Measurements from ENCODE around the gene GTF3C6.

Gene GTF3C6

DNA sequence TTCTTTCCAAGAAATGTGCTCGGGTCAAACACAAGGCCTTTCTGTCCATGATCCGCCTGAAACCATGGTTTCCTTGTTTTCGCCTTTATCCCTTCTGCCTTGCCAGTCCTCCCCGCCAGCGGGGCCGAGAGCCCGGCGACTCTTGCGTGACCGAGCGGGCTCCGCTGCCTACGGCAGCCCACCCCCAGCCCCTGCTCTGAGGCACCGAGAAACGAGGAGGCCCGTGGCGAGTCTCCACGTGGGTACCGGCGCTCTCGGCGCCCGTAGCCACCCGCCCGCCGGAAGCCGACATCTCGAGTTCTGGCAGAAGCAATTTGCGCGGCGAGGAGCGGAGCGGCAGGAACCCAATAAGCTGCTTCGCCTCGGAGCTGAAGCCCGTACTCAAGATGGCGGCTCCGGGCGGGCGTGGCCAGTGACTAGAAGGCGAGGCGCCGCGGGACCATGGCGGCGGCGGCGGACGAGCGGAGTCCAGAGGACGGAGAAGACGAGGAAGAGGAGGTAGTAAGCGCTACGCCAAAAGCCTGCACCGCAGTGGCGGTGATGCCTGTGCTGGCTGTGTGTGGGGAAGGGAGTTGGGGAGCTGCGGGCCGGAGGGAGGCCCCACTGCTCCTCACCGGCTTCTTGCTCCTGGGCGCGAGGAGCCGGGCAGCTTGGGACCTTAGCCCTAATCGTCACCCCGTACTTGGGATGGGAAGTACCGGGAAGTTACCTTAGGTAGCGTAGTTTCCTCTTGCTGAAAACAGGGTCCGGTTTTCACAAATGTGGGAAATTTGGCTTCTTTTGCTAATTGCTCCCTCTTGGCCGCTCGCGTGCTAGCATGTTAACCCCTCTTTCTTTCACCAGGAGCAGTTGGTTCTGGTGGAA is at the start of gene GTF3C6 (continued):
- TF ChIP-seq ZFP37 (tag by site-specific recombination; IDR thresholded peaks at IDR 0.05) (peak; percentile 93; the same call in 1 of the 2 replicates), ZNF664 (tag by site-specific recombination; IDR thresholded peaks at IDR 0.05) (no peak), ZNF707 (tag by site-specific recombination; IDR thresholded peaks at IDR 0.05) (no peak), ZNF791 (tag by site-specific recombination; IDR thresholded peaks at IDR 0.05) (no peak), ZNF391 (tag by site-specific recombination; IDR thresholded peaks at IDR 0.05; ENCODE audit: borderline replicate concordance, low read depth) (peak; percentile 86; the same call in 1 of the 2 replicates), ZNF501 (tag by site-specific recombination; IDR thresholded peaks at IDR 0.05) (peak; percentile 96), ZNF169 (tag by site-specific recombination; IDR thresholded peaks at IDR 0.05) (no peak), ZNF514 (tag by site-specific recombination; IDR thresholded peaks at IDR 0.05) (no peak), ZNF121 (tag by site-specific recombination; IDR thresholded peaks at IDR 0.05) (no peak), BCL11B (tag by site-specific recombination; IDR thresholded peaks at IDR 0.05; ENCODE audit: low read depth) (no peak), SP7 (tag by site-specific recombination; IDR thresholded peaks at IDR 0.05) (peak; percentile 91), ZNF843 (tag by site-specific recombination; IDR thresholded peaks at IDR 0.05) (peak; percentile 76; the same call in 1 of the 2 replicates), ZNF223 (tag by site-specific recombination; IDR thresholded peaks at IDR 0.05) (no peak), ZFHX2 (tag by site-specific recombination; conservative IDR thresholded peaks at IDR 0.05) (no peak), ZBTB17 (tag by site-specific recombination; IDR thresholded peaks at IDR 0.05) (peak; percentile 85), ZIC2 (tag by site-specific recombination; IDR thresholded peaks at IDR 0.05) (peak; percentile 21), ZNF585B (tag by site-specific recombination; IDR thresholded peaks at IDR 0.05) (no peak), EGR2 (tag by site-specific recombination; IDR thresholded peaks at IDR 0.05; ENCODE audit: low read depth) (0 out of 2 replicates have a peak, but pooled peaks have one; percentile 7), KLF8 (tag by site-specific recombination; IDR thresholded peaks at IDR 0.05) (peak; percentile 89), ZNF433 (tag by site-specific recombination; IDR thresholded peaks at IDR 0.05; ENCODE audit: low read depth) (no peak), KLF16 (tag by site-specific recombination; IDR thresholded peaks at IDR 0.05) (peak; percentile 90), ZNF214 (tag by site-specific recombination; IDR thresholded peaks at IDR 0.05; ENCODE audit: borderline replicate concordance) (no peak), ZNF155 (tag by site-specific recombination; IDR thresholded peaks at IDR 0.05) (no peak), ZNF175 (tag by site-specific recombination; IDR thresholded peaks at IDR 0.05) (no peak), FEZF1 (tag by site-specific recombination; IDR thresholded peaks at IDR 0.05) (no peak), ZNF521 (tag by site-specific recombination; IDR thresholded peaks at IDR 0.05) (no peak), MZF1 (tag by site-specific recombination; IDR thresholded peaks at IDR 0.05; ENCODE audit: borderline replicate concordance) (no peak)
- TF ChIP-seq, protein P1, sequence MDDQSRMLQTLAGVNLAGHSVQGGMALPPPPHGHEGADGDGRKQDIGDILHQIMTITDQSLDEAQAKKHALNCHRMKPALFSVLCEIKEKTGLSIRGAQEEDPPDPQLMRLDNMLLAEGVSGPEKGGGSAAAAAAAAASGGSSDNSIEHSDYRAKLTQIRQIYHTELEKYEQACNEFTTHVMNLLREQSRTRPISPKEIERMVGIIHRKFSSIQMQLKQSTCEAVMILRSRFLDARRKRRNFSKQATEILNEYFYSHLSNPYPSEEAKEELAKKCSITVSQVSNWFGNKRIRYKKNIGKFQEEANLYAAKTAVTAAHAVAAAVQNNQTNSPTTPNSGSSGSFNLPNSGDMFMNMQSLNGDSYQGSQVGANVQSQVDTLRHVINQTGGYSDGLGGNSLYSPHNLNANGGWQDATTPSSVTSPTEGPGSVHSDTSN (CRISPR knock-in tag; IDR thresholded peaks at IDR 0.05), result peak; percentile 92; the same call in 1 of the 2 replicates
- TF ChIP-seq, protein P2, sequence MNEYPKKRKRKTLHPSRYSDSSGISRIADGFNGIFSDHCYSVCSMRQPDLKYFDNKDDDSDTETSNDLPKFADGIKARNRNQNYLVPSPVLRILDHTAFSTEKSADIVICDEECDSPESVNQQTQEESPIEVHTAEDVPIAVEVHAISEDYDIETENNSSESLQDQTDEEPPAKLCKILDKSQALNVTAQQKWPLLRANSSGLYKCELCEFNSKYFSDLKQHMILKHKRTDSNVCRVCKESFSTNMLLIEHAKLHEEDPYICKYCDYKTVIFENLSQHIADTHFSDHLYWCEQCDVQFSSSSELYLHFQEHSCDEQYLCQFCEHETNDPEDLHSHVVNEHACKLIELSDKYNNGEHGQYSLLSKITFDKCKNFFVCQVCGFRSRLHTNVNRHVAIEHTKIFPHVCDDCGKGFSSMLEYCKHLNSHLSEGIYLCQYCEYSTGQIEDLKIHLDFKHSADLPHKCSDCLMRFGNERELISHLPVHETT (tag by site-specific recombination; IDR thresholded peaks at IDR 0.05), result no peak; the same call in 1 of the 2 replicates
- TF ChIP-seq, protein P3, sequence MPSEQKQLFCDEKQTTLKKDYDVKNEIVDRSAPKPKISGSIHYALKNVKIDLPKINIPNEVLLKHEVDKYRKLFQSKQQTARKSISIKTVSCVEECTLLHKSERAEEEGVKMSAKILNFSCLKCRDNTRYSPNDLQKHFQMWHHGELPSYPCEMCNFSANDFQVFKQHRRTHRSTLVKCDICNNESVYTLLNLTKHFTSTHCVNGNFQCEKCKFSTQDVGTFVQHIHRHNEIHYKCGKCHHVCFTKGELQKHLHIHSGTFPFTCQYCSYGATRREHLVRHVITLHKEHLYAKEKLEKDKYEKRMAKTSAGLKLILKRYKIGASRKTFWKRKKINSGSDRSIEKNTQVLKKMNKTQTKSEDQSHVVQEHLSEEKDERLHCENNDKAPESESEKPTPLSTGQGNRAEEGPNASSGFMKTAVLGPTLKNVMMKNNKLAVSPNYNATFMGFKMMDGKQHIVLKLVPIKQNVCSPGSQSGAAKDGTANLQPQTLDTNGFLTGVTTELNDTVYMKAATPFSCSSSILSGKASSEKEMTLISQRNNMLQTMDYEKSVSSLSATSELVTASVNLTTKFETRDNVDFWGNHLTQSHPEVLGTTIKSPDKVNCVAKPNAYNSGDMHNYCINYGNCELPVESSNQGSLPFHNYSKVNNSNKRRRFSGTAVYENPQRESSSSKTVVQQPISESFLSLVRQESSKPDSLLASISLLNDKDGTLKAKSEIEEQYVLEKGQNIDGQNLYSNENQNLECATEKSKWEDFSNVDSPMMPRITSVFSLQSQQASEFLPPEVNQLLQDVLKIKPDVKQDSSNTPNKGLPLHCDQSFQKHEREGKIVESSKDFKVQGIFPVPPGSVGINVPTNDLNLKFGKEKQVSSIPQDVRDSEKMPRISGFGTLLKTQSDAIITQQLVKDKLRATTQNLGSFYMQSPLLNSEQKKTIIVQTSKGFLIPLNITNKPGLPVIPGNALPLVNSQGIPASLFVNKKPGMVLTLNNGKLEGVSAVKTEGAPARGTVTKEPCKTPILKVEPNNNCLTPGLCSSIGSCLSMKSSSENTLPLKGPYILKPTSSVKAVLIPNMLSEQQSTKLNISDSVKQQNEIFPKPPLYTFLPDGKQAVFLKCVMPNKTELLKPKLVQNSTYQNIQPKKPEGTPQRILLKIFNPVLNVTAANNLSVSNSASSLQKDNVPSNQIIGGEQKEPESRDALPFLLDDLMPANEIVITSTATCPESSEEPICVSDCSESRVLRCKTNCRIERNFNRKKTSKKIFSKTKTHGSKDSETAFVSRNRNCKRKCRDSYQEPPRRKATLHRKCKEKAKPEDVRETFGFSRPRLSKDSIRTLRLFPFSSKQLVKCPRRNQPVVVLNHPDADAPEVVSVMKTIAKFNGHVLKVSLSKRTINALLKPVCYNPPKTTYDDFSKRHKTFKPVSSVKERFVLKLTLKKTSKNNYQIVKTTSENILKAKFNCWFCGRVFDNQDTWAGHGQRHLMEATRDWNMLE (tag by site-specific recombination; conservative IDR thresholded peaks at IDR 0.05; ENCODE audit: low read depth), result peak; percentile 49
- TF ChIP-seq, protein P4, sequence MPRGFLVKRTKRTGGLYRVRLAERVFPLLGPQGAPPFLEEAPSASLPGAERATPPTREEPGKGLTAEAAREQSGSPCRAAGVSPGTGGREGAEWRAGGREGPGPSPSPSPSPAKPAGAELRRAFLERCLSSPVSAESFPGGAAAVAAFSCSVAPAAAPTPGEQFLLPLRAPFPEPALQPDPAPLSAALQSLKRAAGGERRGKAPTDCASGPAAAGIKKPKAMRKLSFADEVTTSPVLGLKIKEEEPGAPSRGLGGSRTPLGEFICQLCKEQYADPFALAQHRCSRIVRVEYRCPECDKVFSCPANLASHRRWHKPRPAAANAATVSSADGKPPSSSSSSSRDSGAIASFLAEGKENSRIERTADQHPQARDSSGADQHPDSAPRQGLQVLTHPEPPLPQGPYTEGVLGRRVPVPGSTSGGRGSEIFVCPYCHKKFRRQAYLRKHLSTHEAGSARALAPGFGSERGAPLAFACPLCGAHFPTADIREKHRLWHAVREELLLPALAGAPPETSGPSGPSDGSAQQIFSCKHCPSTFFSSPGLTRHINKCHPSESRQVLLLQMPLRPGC (tag by site-specific recombination; IDR thresholded peaks at IDR 0.05), result peak; percentile 60
